ENCODE results near the gene PAPLN. TPM values are rescaled to one million over a fixed set of nuclear protein-coding genes. Genes with fewer than 3 reads are reported as not detected.

Gene PAPLN
- total and polyA plus RNA-seq, 2 of the 13 experiments (the other 11 are each of a cell fraction or from before 2014, with no cell fraction given), result not detected

DNA sequence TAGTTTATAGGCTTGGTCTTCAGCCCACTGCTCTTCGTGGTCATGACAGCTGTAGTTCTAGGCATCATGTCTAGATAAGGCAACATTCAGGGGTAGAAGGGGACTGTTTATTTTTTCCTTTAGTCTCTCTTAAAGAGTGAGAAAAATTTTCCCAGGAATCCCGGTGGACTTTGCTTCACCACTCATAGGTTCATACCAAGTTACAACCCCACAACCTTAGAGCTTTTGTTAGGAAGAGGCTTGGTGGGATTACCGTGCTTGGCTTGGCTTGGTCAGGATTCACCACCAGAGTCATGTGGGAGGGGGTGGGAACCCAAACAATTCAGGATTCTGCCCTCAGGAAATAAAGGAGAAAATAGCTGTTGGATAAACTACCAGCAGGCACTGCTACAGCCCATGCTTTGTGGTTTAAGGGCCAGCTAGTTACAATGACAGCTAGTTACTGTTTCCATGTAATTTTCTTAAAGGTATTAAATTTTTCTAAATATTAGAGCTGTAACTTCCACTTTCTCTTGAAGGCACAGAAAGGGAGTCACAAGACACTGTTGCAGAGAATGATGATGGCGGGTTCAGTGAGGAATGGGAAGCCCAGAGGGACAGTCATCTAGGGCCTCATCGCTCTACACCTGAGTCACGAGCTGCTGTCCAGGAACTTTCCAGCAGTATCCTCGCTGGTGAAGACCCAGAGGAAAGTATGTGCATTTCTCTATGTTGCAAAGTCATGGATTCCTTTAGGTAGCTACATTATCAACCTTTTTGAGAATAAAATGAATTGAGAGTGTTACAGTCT is 25.9 kb upstream of the PAPLN start:
- intact Hi-C loops (cut with micrococcal nuclease; ENCODE audit: unreplicated experiment), result no loop called here
- ATAC-seq, result no peak
- Histone ChIP-seq H3K4me2 (ENCODE audit: low read depth, low read length) (no peak overlapping the region), H3K27me3 (ENCODE audit: control insufficient read depth in 1 of 2, insufficient read depth in 2 of 2, low read length in 2 of 2) (no peaks in the 10 kb centered on the region), H3K4me3 (replicated peaks in 1 of 3; ENCODE audit: insufficient read depth in 1 of 3, low read depth in 2 of 3, low read length in 3 of 3) (no peak overlapping the region), H3K79me2 (ENCODE audit: insufficient read depth, low read length) (no peaks in the 10 kb centered on the region), H4K20me1 (ENCODE audit: insufficient read depth, low read length) (no peaks in the 10 kb centered on the region), H3K4me1 (ENCODE audit: insufficient read depth, low read length) (peaks cover 8% of the 10 kb centered on the region), H3K36me3 (replicated peaks in 1 of 2; ENCODE audit: control insufficient read depth in 1 of 2, insufficient read depth in 2 of 2, low read length in 2 of 2) (peaks cover 22 to 43% of the 10 kb centered on the region in 2 experiments; a peak in 4 of 5 replicates), H3K27ac (ENCODE audit: extremely low read length, insufficient read depth, low read length) (no peak overlapping the region), H2AFZ (ENCODE audit: low read length) (no peak overlapping the region), H3K9me3 (ENCODE audit: low read length) (no peaks in the 10 kb centered on the region), H3K9ac (ENCODE audit: insufficient read depth, low read depth, low read length) (no peak overlapping the region)
- BruUV-seq (replicated peaks), result no TSS peak
- no peak for FAIRE-seq
- in situ Hi-C loops (cut with HindIII; ENCODE audit: extremely low pct_ligation_motif_present, low pct_unique_long_range_greater_than_20kb), result no loop called here
- 77% methylated on average over 7 of the region's 7 CpGs for WGBS (ENCODE audit: low lambda C conversion rate)
- ChIA-PET CTCF (ENCODE audit: low intra/inter-chr PET ratio, low total read pairs) (no interaction called here), POLR2A (no interaction called here)
- DNase-seq (ENCODE audit: low spot score), result peak; percentile 17
- no peak for TF ChIP-seq RXRA (CRISPR knock-in tag; IDR thresholded peaks at IDR 0.05)
- TF ChIP-seq, protein P1, sequence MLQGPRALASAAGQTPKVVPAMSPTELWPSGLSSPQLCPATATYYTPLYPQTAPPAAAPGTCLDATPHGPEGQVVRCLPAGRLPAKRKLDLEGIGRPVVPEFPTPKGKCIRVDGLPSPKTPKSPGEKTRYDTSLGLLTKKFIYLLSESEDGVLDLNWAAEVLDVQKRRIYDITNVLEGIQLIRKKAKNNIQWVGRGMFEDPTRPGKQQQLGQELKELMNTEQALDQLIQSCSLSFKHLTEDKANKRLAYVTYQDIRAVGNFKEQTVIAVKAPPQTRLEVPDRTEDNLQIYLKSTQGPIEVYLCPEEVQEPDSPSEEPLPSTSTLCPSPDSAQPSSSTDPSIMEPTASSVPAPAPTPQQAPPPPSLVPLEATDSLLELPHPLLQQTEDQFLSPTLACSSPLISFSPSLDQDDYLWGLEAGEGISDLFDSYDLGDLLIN (CRISPR knock-in tag; IDR thresholded peaks at IDR 0.05; ENCODE audit: borderline replicate concordance), result no peak
- TF ChIP-seq, protein P2, sequence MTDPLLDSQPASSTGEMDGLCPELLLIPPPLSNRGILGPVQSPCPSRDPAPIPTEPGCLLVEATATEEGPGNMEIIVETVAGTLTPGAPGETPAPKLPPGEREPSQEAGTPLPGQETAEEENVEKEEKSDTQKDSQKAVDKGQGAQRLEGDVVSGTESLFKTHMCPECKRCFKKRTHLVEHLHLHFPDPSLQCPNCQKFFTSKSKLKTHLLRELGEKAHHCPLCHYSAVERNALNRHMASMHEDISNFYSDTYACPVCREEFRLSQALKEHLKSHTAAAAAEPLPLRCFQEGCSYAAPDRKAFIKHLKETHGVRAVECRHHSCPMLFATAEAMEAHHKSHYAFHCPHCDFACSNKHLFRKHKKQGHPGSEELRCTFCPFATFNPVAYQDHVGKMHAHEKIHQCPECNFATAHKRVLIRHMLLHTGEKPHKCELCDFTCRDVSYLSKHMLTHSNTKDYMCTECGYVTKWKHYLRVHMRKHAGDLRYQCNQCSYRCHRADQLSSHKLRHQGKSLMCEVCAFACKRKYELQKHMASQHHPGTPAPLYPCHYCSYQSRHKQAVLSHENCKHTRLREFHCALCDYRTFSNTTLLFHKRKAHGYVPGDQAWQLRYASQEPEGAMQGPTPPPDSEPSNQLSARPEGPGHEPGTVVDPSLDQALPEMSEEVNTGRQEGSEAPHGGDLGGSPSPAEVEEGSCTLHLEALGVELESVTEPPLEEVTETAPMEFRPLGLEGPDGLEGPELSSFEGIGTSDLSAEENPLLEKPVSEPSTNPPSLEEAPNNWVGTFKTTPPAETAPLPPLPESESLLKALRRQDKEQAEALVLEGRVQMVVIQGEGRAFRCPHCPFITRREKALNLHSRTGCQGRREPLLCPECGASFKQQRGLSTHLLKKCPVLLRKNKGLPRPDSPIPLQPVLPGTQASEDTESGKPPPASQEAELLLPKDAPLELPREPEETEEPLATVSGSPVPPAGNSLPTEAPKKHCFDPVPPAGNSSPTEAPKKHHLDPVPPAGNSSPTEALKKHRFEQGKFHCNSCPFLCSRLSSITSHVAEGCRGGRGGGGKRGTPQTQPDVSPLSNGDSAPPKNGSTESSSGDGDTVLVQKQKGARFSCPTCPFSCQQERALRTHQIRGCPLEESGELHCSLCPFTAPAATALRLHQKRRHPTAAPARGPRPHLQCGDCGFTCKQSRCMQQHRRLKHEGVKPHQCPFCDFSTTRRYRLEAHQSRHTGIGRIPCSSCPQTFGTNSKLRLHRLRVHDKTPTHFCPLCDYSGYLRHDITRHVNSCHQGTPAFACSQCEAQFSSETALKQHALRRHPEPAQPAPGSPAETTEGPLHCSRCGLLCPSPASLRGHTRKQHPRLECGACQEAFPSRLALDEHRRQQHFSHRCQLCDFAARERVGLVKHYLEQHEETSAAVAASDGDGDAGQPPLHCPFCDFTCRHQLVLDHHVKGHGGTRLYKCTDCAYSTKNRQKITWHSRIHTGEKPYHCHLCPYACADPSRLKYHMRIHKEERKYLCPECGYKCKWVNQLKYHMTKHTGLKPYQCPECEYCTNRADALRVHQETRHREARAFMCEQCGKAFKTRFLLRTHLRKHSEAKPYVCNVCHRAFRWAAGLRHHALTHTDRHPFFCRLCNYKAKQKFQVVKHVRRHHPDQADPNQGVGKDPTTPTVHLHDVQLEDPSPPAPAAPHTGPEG (CRISPR knock-in tag; IDR thresholded peaks at IDR 0.05), result no peak
- TF ChIP-seq, protein P3, sequence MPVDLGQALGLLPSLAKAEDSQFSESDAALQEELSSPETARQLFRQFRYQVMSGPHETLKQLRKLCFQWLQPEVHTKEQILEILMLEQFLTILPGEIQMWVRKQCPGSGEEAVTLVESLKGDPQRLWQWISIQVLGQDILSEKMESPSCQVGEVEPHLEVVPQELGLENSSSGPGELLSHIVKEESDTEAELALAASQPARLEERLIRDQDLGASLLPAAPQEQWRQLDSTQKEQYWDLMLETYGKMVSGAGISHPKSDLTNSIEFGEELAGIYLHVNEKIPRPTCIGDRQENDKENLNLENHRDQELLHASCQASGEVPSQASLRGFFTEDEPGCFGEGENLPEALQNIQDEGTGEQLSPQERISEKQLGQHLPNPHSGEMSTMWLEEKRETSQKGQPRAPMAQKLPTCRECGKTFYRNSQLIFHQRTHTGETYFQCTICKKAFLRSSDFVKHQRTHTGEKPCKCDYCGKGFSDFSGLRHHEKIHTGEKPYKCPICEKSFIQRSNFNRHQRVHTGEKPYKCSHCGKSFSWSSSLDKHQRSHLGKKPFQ (CRISPR knock-in tag; IDR thresholded peaks at IDR 0.05; ENCODE audit: insufficient replicate concordance), result no peak
- TF ChIP-seq, protein P4, sequence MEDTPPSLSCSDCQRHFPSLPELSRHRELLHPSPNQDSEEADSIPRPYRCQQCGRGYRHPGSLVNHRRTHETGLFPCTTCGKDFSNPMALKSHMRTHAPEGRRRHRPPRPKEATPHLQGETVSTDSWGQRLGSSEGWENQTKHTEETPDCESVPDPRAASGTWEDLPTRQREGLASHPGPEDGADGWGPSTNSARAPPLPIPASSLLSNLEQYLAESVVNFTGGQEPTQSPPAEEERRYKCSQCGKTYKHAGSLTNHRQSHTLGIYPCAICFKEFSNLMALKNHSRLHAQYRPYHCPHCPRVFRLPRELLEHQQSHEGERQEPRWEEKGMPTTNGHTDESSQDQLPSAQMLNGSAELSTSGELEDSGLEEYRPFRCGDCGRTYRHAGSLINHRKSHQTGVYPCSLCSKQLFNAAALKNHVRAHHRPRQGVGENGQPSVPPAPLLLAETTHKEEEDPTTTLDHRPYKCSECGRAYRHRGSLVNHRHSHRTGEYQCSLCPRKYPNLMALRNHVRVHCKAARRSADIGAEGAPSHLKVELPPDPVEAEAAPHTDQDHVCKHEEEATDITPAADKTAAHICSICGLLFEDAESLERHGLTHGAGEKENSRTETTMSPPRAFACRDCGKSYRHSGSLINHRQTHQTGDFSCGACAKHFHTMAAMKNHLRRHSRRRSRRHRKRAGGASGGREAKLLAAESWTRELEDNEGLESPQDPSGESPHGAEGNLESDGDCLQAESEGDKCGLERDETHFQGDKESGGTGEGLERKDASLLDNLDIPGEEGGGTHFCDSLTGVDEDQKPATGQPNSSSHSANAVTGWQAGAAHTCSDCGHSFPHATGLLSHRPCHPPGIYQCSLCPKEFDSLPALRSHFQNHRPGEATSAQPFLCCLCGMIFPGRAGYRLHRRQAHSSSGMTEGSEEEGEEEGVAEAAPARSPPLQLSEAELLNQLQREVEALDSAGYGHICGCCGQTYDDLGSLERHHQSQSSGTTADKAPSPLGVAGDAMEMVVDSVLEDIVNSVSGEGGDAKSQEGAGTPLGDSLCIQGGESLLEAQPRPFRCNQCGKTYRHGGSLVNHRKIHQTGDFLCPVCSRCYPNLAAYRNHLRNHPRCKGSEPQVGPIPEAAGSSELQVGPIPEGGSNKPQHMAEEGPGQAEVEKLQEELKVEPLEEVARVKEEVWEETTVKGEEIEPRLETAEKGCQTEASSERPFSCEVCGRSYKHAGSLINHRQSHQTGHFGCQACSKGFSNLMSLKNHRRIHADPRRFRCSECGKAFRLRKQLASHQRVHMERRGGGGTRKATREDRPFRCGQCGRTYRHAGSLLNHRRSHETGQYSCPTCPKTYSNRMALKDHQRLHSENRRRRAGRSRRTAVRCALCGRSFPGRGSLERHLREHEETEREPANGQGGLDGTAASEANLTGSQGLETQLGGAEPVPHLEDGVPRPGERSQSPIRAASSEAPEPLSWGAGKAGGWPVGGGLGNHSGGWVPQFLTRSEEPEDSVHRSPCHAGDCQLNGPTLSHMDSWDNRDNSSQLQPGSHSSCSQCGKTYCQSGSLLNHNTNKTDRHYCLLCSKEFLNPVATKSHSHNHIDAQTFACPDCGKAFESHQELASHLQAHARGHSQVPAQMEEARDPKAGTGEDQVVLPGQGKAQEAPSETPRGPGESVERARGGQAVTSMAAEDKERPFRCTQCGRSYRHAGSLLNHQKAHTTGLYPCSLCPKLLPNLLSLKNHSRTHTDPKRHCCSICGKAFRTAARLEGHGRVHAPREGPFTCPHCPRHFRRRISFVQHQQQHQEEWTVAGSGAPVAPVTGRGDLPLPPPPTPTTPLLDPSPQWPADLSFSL (CRISPR knock-in tag; IDR thresholded peaks at IDR 0.05), result no peak
